ENCODE results near the gene TSHZ1. TPM values are rescaled to one million over a fixed set of nuclear protein-coding genes. Genes with fewer than 3 reads are reported as not detected.

Gene TSHZ1
- total and polyA plus RNA-seq, 4 donors, result 4.2 to 6.6 (median 5.6) TPM

GRCh38 chr18:75297731-75298130, 87.1 kb downstream of the TSHZ1 start:
- H3K9me3 ChIP-seq (ENCODE audit: control insufficient read depth in 4 of 4, low read length in 3 of 4), result no peaks in the 10 kb centered on the region
- H3K4me3 ChIP-seq (ENCODE audit: low read depth in 1 of 3, low read length in 3 of 3), result no peak overlapping the region
- H3K4me1 ChIP-seq (ENCODE audit: control insufficient read depth in 4 of 4, insufficient read depth in 4 of 4, low read length in 3 of 4), result no peaks in the 10 kb centered on the region
- no peaks in the 10 kb centered on the region for H3K27me3 ChIP-seq (ENCODE audit: control insufficient read depth in 4 of 4, insufficient read depth in 4 of 4, low read length in 3 of 4)
- no peak for DNase-seq (ENCODE audit: low spot score)
- no peaks in the 10 kb centered on the region for H3K36me3 ChIP-seq (ENCODE audit: control insufficient read depth in 4 of 4, insufficient read depth in 3 of 4, low read depth in 1 of 4, low read length in 3 of 4)
- no peak overlapping the region for H3K9ac ChIP-seq (ENCODE audit: low read depth in 1 of 2, low read length in 2 of 2)
- TF ChIP-seq TAF1 (conservative IDR thresholded peaks at IDR 0.05), result no peak
- no peak for TF ChIP-seq GABPA (IDR thresholded peaks at IDR 0.05 in 1 of 2, conservative IDR thresholded peaks at IDR 0.05 in 1 of 2)
- no peak for TF ChIP-seq FOXA1 (IDR thresholded peaks at IDR 0.05)
- no peak for TF ChIP-seq HNF4G (IDR thresholded peaks at IDR 0.05)
- TF ChIP-seq MAX (IDR thresholded peaks at IDR 0.05), result no peak
- no peak for TF ChIP-seq NR2F2 (IDR thresholded peaks at IDR 0.05)
- no peak for TF ChIP-seq RXRA (IDR thresholded peaks at IDR 0.05)
- H3K27ac ChIP-seq (ENCODE audit: low read depth in 1 of 2, low read length in 2 of 2), result no peak overlapping the region
- WGBS, result 88% methylated on average over 8 of the region's 8 CpGs

GRCh38 chr18:75304678-75305557, 94.3 kb downstream of the TSHZ1 start:
- Histone ChIP-seq H3K9ac (ENCODE audit: low read depth in 1 of 2, low read length in 2 of 2) (no peak overlapping the region), H3K9me3 (ENCODE audit: control insufficient read depth in 4 of 4, low read length in 3 of 4) (peaks cover 0 to 2% (median 0%) of the 10 kb centered on the region in 4 donors), H3K4me1 (ENCODE audit: control insufficient read depth in 4 of 4, insufficient read depth in 4 of 4, low read length in 3 of 4) (no peaks in the 10 kb centered on the region), H3K27me3 (ENCODE audit: control insufficient read depth in 4 of 4, insufficient read depth in 4 of 4, low read length in 3 of 4) (no peaks in the 10 kb centered on the region), H3K27ac (ENCODE audit: low read depth in 1 of 2, low read length in 2 of 2) (no peak overlapping the region), H3K36me3 (ENCODE audit: control insufficient read depth in 4 of 4, insufficient read depth in 3 of 4, low read depth in 1 of 4, low read length in 3 of 4) (no peaks in the 10 kb centered on the region), H3K4me3 (ENCODE audit: low read depth in 1 of 3, low read length in 3 of 3) (no peak overlapping the region)
- TF ChIP-seq REST (IDR thresholded peaks at IDR 0.05) (no peak), FOXA2 (IDR thresholded peaks at IDR 0.05) (no peak), GABPA (IDR thresholded peaks at IDR 0.05 in 1 of 2, conservative IDR thresholded peaks at IDR 0.05 in 1 of 2) (no peak), HNF4A (conservative IDR thresholded peaks at IDR 0.05) (no peak), CTCF (IDR thresholded peaks at IDR 0.05; ENCODE audit: low read depth, low read length, missing input control) (no peak), MAX (IDR thresholded peaks at IDR 0.05) (no peak), SP1 (IDR thresholded peaks at IDR 0.05) (no peak), RXRA (IDR thresholded peaks at IDR 0.05) (no peak), ATF3 (IDR thresholded peaks at IDR 0.05) (no peak), TAF1 (conservative IDR thresholded peaks at IDR 0.05) (no peak), NR2F2 (IDR thresholded peaks at IDR 0.05) (no peak), RAD21 (IDR thresholded peaks at IDR 0.05) (no peak), FOXA1 (IDR thresholded peaks at IDR 0.05) (no peak), EGR1 (IDR thresholded peaks at IDR 0.05; ENCODE audit: low read depth in 2 of 2) (no peak), HNF4G (IDR thresholded peaks at IDR 0.05) (no peak), JUND (IDR thresholded peaks at IDR 0.05) (no peak), ZBTB33 (IDR thresholded peaks at IDR 0.05) (no peak), YY1 (IDR thresholded peaks at IDR 0.05) (no peak)
- 93% methylated on average over 27 of the region's 27 CpGs for WGBS
- no peak for DNase-seq (ENCODE audit: low spot score)
